OCI-LY7 (cell line): ENCODE data around the gene AMIGO1.

ENCODE experiments used
- EZH2phosphoT487 ChIP-seq: fragments of 200-600 bp; sonication (generic); IDR thresholded peaks from 2 replicates; pipeline ENCODE4 v1.6.1; 2018; ENCODE audit warnings: low read depth, borderline replicate concordance, mild to moderate bottlenecking, mixed run types, antibody characterized with exemption, low read length, moderate library complexity, mixed read lengths
- TF ChIP-seq, protein P1 (sequence below): fragments of 200-600 bp; sonication (generic); conservative IDR thresholded peaks from 2 replicates; pipeline ENCODE4 v1.5.1; 2014; ENCODE audit warnings: mild to moderate bottlenecking, antibody characterized with exemption, low read length, moderate library complexity, mixed read lengths

DNA sequence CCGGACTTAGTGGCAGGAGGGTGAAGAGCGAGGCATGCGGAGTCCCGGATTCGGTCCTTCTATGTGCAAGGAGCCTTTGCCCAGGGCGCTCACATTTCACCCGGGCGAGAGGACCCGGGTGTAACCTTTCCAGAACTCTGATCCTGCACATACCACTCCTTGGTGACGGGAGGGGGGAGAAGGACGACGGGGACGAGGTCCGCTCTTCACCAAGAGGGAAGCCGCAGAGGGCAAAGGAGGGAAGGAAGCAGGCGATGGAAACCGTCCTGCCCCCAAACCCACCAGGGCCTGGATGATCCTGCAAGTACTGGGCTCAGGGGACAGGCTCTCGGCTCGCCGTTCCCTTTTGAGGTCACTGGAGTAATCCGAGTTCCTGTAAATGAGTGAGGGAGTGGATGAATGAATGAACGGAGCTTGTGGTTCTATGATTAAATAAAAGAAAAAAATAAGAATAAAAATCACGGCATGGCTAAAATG lies 42.2 kb downstream of the AMIGO1 start:
- TF ChIP-seq, protein P1, sequence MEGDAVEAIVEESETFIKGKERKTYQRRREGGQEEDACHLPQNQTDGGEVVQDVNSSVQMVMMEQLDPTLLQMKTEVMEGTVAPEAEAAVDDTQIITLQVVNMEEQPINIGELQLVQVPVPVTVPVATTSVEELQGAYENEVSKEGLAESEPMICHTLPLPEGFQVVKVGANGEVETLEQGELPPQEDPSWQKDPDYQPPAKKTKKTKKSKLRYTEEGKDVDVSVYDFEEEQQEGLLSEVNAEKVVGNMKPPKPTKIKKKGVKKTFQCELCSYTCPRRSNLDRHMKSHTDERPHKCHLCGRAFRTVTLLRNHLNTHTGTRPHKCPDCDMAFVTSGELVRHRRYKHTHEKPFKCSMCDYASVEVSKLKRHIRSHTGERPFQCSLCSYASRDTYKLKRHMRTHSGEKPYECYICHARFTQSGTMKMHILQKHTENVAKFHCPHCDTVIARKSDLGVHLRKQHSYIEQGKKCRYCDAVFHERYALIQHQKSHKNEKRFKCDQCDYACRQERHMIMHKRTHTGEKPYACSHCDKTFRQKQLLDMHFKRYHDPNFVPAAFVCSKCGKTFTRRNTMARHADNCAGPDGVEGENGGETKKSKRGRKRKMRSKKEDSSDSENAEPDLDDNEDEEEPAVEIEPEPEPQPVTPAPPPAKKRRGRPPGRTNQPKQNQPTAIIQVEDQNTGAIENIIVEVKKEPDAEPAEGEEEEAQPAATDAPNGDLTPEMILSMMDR: no peak
- TF ChIP-seq EZH2phosphoT487: no peak
